SU-DHL-6 (cell line): ENCODE data around the gene TRIM39.

Source experiments
- EZH2phosphoT487 ChIP-seq: fragments of 200-600 bp; sonication (generic), shearing (Covaris generic); conservative IDR thresholded peaks from 2 replicates; pipeline ENCODE4 v1.6.1; 2018; ENCODE audit warnings: mild to moderate bottlenecking, antibody characterized with exemption, low read length, moderate library complexity, mixed read lengths
- TF ChIP-seq, protein P1 (sequence below): fragments of 200-600 bp; sonication (generic); IDR thresholded peaks from one replicate; pipeline ENCODE4 v1.5.1; 2017; ENCODE audit warnings: antibody characterized with exemption, mild to moderate bottlenecking, low read length, moderate library complexity; ENCODE audit not compliant: insufficient read depth, poor library complexity, severe bottlenecking

- TF ChIP-seq, protein P1, sequence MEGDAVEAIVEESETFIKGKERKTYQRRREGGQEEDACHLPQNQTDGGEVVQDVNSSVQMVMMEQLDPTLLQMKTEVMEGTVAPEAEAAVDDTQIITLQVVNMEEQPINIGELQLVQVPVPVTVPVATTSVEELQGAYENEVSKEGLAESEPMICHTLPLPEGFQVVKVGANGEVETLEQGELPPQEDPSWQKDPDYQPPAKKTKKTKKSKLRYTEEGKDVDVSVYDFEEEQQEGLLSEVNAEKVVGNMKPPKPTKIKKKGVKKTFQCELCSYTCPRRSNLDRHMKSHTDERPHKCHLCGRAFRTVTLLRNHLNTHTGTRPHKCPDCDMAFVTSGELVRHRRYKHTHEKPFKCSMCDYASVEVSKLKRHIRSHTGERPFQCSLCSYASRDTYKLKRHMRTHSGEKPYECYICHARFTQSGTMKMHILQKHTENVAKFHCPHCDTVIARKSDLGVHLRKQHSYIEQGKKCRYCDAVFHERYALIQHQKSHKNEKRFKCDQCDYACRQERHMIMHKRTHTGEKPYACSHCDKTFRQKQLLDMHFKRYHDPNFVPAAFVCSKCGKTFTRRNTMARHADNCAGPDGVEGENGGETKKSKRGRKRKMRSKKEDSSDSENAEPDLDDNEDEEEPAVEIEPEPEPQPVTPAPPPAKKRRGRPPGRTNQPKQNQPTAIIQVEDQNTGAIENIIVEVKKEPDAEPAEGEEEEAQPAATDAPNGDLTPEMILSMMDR = no peak
- TF ChIP-seq EZH2phosphoT487 = no peak
Observed at GRCh38 chr6:30356536-30356935, 29.8 kb downstream of the TRIM39 start.
